ENCODE data around the gene ZFYVE26. TPM values are rescaled to one million over a fixed set of nuclear protein-coding genes. Genes with fewer than 3 reads are reported as not detected.

Gene ZFYVE26
- total RNA-seq, 1 experiment from 2014 or later, result 11.9 TPM

- ChIA-PET POLR2A (interaction anchor here (0.6 kb wide), 1 partner anchor 815 kb away, joined by 3 read pairs; no protein-coding TSS in a partner anchor), CTCF (interaction anchor here (2.1 kb wide), 1 partner anchor 20 kb away, joined by 9 read pairs; no protein-coding TSS in a partner anchor)
- H3K27me3 Mint-ChIP-seq (ENCODE audit: insufficient read depth, unreplicated experiment), result no peaks in the 10 kb centered on the region
- intact Hi-C loops (cut with micrococcal nuclease), result no loop called here
- H3K9me3 Mint-ChIP-seq (ENCODE audit: unreplicated experiment), result no peaks in the 10 kb centered on the region
- no peak overlapping the region for H3K4me3 Mint-ChIP-seq (ENCODE audit: unreplicated experiment)
- no peak for DNase-seq (ENCODE audit: unreplicated experiment)
- no peak for TF ChIP-seq CTCF (IDR thresholded peaks at IDR 0.05; ENCODE audit: unreplicated experiment)
- no TSS peak for BruUV-seq (replicated peaks)
- H3K36me3 Mint-ChIP-seq (ENCODE audit: insufficient read depth, unreplicated experiment), result no peaks in the 10 kb centered on the region
- no peak overlapping the region for H3K27ac Mint-ChIP-seq (ENCODE audit: low read depth, unreplicated experiment)
- no peaks in the 10 kb centered on the region for H3K4me1 Mint-ChIP-seq (ENCODE audit: insufficient read depth, unreplicated experiment)
Observed at GRCh38 chr14:67857778-67858350, 41.5 kb upstream of the ZFYVE26 start.

GRCh38 chr14:67856827-67857226 is 40.4 kb upstream of the ZFYVE26 start:
- DNase-seq (ENCODE audit: unreplicated experiment), result no peak
- TF ChIP-seq CTCF (IDR thresholded peaks at IDR 0.05; ENCODE audit: unreplicated experiment), result no peak
- intact Hi-C loops (cut with micrococcal nuclease), result no loop called here
- no peaks in the 10 kb centered on the region for H3K4me1 Mint-ChIP-seq (ENCODE audit: insufficient read depth, unreplicated experiment)
- no peaks in the 10 kb centered on the region for H3K27me3 Mint-ChIP-seq (ENCODE audit: insufficient read depth, unreplicated experiment)
- no peak overlapping the region for H3K27ac Mint-ChIP-seq (ENCODE audit: low read depth, unreplicated experiment)
- no peak overlapping the region for H3K4me3 Mint-ChIP-seq (ENCODE audit: unreplicated experiment)
- H3K36me3 Mint-ChIP-seq (ENCODE audit: insufficient read depth, unreplicated experiment), result no peaks in the 10 kb centered on the region
- CTCF ChIA-PET, result interaction anchor here (2.1 kb wide), 1 partner anchor 19 kb away, joined by 9 read pairs; no protein-coding TSS in a partner anchor
- POLR2A ChIA-PET, result interaction anchor here (0.5 to 0.7 kb wide), 2 partner anchors 10 to 191 kb away, joined by 3 read pairs; no protein-coding TSS in a partner anchor
- H3K9me3 Mint-ChIP-seq (ENCODE audit: unreplicated experiment), result no peaks in the 10 kb centered on the region
- no TSS peak for BruUV-seq (replicated peaks)

GRCh38 chr14:67853715-67854114 is 37.3 kb upstream of the ZFYVE26 start:
- no peaks in the 10 kb centered on the region for H3K36me3 Mint-ChIP-seq (ENCODE audit: insufficient read depth, unreplicated experiment)
- no peaks in the 10 kb centered on the region for H3K9me3 Mint-ChIP-seq (ENCODE audit: unreplicated experiment)
- no TSS peak for BruUV-seq (replicated peaks)
- ChIA-PET CTCF (interaction anchor here (2.2 kb wide), 1 partner anchor 16 kb away, joined by 6 read pairs; no protein-coding TSS in a partner anchor), POLR2A (no interaction called here)
- TF ChIP-seq CTCF (IDR thresholded peaks at IDR 0.05; ENCODE audit: unreplicated experiment), result no peak
- no peak overlapping the region for H3K4me3 Mint-ChIP-seq (ENCODE audit: unreplicated experiment)
- H3K27ac Mint-ChIP-seq (ENCODE audit: low read depth, unreplicated experiment), result no peak overlapping the region
- intact Hi-C loops (cut with micrococcal nuclease), result no loop called here
- DNase-seq (ENCODE audit: unreplicated experiment), result no peak
- H3K27me3 Mint-ChIP-seq (ENCODE audit: insufficient read depth, unreplicated experiment), result no peaks in the 10 kb centered on the region
- H3K4me1 Mint-ChIP-seq (ENCODE audit: insufficient read depth, unreplicated experiment), result no peaks in the 10 kb centered on the region

GRCh38 chr14:67852926-67853604 is 36.7 kb upstream of the ZFYVE26 start:
- no peak overlapping the region for H3K27ac Mint-ChIP-seq (ENCODE audit: low read depth, unreplicated experiment)
- POLR2A ChIA-PET, result no interaction called here

More at GRCh38 chr14:67852926-67853604, 36.7 kb upstream of the ZFYVE26 start:
- CTCF ChIA-PET, result interaction anchor here (0.5 to 1.3 kb wide), 3 partner anchors 16 to 991 kb away, joined by 4 to 5 read pairs (median 4); no protein-coding TSS in a partner anchor
- no peaks in the 10 kb centered on the region for H3K36me3 Mint-ChIP-seq (ENCODE audit: insufficient read depth, unreplicated experiment)
- no peaks in the 10 kb centered on the region for H3K27me3 Mint-ChIP-seq (ENCODE audit: insufficient read depth, unreplicated experiment)
- no peak for DNase-seq (ENCODE audit: unreplicated experiment)
- no TSS peak for BruUV-seq (replicated peaks)
- TF ChIP-seq CTCF (IDR thresholded peaks at IDR 0.05; ENCODE audit: unreplicated experiment), result no peak
- H3K4me1 Mint-ChIP-seq (ENCODE audit: insufficient read depth, unreplicated experiment), result no peaks in the 10 kb centered on the region
- H3K9me3 Mint-ChIP-seq (ENCODE audit: unreplicated experiment), result no peaks in the 10 kb centered on the region
- H3K4me3 Mint-ChIP-seq (ENCODE audit: unreplicated experiment), result no peak overlapping the region
- intact Hi-C loops (cut with micrococcal nuclease), result no loop called here
